Muscle of arm (tissue), 12 donors: ENCODE results near the gene IER5. TPM values are rescaled to one million over a fixed set of nuclear protein-coding genes. Genes with fewer than 3 reads are reported as not detected.

Source experiments
- DNase-seq: peaks from one replicate; pipeline ENCODE4 v3.0.0-alpha.2; 2013
- polyA plus RNA-seq, 12 donors: library from polyadenylated mRNA; unstranded; fragments of 120-200 nt; gene quantifications; one replicate each; pipeline ENCODE4 v1.2.1, GENCODE V29; 2013; ENCODE audit not compliant: insufficient read length in 12 of 12

The IER5 gene
- polyA plus RNA-seq, 12 donors: 3.9 to 9.7 (median 7.7) TPM; not detected in 1

- no peak for DNase-seq
Measured at GRCh38 chr1:181064702-181065101, 23.8 kb upstream of the IER5 start.

DNA sequence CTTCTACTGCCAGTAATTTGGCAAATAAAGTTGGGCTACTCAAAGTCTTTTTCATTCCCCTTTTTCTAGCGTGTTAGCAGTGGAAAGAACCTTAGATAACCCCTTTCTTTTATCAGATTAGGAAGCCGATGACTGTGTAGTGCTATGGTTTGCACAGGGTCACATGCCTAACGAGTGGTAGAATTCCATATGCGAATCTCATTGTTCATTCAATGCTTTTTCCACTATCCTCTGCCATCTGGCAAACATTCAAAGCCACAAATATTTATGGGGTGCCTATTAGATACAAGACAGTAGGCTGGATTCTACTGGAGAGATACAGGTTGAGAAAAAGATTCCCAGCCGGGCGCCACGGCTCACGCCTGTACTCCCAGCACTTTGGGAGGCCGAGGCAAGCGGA is 14.9 kb upstream of the IER5 start:
- no peak for DNase-seq

- no peak for DNase-seq
Measured at GRCh38 chr1:181075766-181076350, 12.6 kb upstream of the IER5 start.

DNA sequence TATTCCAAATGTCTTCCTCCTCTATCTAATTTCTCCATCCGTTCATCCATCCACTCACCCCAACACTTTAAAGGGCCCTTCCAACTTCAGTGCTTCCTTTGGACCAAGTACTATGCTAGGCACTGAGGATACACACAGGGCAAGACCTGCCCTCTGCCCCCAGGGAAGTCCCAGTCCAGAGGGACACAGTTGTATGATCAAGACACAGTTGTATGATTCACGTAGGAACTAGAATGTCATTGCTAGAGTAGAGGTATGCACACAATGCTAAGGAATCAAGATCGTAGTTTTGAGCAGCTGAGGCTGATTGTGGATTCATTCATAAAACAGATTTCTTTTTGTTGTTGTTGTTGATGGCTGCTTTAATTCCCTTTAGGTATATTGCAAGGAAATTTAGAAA is 11.6 kb upstream of the IER5 start:
- DNase-seq: no peak

DNA sequence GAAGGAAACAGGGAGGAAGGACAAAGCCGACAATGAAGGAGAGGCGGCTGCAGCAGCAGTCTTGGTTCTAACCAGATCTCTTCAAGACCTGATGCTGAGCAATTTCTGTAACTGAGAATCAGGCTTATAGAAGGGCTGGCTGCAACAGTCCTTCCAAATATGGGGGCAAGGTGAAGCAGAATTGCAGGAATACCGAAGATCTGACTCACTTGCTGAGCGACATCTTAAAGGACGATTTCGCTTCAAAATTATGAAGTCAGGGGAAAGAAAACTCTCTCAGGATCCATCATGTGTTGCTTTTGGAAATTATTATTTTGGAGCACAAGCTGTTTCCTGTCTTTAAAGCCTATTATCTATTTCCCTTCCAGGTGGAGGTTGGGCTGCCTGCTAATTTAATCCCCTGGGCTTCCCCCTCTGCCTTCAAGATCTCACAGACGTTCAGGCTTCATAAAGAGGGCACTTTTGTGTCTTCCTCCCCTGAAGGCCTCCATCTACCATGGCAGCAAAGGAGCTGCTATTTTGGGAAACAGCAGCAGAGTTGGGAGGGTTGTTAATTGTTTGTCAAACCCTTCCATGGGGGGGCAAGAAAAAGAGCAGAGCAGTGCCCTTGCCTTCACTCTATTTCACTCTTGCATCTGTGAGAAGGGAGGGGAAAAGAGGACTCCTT is 10.8 kb upstream of the IER5 start:
- no peak for DNase-seq

DNA sequence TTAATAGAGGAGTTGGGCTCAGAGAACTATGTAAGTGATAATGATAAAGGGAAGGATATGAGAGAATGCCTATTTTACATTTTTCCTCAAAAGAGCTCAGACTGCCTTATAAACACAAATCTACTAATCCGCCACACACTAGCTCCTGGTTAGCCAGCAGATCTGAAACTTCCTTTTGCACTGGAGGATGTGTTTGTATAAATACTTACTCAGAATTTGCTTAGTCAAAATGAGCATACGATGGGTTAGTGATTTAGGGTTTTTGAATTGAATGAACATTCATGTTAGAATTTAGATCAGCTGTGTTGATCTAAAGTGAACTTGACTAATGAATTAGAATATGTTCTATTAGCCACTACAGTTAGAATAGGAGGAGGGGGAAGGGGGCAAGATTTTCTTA is 9.1 kb upstream of the IER5 start:
- no peak for DNase-seq

DNA sequence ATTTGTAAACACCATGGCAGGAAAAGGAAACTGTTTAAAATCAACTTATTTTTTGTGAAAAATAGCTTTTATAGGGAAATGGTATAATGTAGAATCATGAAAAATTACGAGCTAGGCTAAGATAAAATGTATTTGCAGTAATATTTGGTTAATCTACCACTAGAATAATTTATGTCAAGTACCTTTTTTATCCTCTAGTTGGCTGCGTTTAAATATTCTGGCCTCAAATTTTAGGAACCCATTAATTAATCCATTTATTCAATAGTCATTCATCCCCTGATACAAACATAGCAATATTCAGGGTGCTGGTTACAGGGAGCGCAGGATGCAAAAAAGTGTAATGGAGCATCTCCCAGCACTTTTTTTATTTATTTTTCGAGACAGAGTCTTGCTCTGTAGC is 8.6 kb upstream of the IER5 start:
- no peak for DNase-seq

DNA sequence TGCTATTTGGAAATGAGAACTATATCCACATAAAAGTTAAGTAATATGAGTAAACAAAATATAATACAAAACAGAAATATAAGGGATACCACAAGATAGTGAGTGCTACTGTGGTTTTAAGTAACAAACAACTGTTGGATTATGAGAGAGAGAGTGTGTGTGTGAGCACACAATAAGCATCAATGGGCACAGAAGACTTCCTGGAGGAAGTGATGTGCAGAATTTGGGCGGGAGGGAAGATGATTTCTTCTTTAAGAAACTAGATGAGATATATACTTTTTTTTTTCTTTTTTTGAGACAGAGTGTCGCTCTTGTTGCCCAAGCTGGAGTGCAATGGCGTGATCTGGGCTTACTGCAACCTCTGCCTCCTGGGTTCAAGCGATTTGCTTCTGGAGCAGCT is 7.9 kb upstream of the IER5 start:
- no peak for DNase-seq

GRCh38 chr1:181081395-181081794 is 7.1 kb upstream of the IER5 start:
- no peak for DNase-seq

- DNase-seq: no peak
Measured at GRCh38 chr1:181083842-181084605, 4.5 kb upstream of the IER5 start.

- no peak for DNase-seq
Measured at GRCh38 chr1:181084606-181084969, 3.9 kb upstream of the IER5 start.

DNA sequence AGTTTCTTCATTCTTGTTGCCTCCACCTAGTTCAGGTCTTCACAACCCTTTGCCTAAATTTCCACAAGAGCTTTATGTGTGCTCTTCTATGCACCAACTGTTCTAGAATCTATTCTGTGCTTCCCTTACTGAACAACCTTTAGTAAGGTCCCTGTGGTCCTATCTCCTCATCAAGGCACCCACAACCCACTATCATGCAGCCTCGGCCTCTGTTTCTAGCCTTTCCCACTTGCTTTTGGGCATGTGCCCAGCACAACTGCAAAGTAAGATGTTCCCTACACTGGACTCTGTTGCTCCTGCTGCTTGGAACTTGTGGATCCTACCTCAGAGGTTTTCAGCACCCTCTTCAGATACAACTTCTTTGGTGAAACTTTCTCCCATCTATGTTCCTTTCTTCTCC is 2.4 kb upstream of the IER5 start:
- no peak for DNase-seq

- no peak for DNase-seq
Measured at GRCh38 chr1:181086926-181087325, 1.6 kb upstream of the IER5 start.

GRCh38 chr1:181087400-181087901 is 1.0 kb upstream of the IER5 start:
- DNase-seq: no peak

- DNase-seq: no peak
Measured at GRCh38 chr1:181089017-181089675, 646 bp downstream of the IER5 start.

- peak; percentile 66 for DNase-seq
Measured at GRCh38 chr1:181089676-181090544, 1.4 kb downstream of the IER5 start.

GRCh38 chr1:181090641-181091126 is 2.2 kb downstream of the IER5 start:
- DNase-seq: no peak

DNA sequence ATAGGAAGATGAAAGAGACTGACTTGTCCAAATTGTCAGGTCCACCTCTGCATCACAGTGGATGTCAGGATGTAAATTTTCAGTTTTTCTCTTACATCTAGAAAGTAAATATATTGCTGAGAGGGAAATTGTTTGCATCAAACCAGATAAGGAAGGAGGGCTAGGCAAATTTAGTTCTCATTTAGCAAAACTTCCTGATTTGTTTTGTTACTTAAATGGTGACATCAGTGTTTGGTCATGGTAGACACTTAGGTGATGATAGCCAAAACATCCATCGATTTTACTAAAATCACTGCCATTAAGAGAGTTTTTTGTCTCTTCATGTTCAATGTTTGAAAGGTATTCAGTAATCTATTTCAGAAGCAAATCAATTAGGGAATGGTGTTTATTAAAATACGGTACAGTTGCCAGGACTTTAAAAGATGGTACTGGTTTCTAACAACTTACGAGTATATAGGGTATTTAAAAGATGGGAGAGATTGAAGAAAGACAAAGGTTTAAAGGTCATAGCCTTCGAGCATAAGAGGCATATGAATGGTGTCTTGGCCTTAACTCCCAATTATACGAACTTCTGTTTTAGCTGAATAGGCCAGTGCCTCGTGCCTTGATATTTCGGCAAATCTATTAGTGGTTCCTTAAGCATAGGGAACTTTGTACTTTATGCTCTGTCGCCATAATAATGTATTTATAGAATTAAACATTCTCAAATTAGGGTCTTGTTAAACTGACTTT is 3.0 kb downstream of the IER5 start:
- no peak for DNase-seq

DNA sequence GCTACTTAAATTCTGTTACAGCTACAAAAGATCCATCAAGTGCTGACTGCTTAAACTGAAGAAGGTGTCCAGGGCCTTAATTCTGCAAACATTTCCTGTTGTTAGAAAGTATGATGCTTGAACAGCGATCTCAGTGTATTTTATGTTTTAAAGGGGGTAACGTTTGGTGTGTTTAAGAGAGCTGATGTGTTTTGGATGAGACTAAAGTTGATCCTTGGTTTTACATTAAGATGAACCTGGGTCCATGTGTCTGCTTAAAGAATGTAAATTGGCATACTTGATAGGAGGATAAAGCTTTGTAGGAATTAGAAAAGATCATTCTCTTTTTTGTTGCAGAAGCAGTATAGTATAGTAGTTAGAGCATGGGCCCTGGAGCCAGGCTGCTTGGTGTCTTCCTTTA is 3.6 kb downstream of the IER5 start:
- DNase-seq: no peak

DNA sequence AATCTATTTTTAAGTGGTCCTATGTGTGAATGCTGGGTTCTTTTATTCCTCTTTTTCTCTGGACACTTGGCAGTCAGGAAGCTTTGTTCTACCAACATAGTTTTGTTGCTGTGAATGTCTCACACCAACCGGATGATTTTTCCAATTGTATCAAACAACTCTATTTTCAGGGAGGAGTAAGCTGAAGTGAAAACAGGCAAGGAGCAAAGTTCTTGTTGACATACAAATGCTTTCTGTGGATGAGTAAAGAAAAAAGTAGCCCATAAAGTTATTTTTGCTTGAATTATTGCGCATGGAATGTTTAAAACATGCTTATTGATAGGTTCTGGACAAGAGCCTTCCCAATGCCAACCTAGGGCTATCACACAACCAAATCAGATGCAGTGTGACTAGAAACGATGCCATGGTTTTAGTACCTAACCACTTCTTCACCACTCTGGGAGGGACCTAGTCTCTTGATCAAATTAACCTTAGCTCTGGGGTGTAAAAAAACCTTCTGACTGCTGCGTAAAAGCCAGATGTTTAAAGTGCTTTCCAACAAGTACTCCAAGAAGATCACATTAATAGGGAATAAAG is 4.5 kb downstream of the IER5 start:
- DNase-seq: no peak
